GM12878 (cell line): ENCODE measurements around the gene DMXL1. TPM values are rescaled to one million over a fixed set of nuclear protein-coding genes. Genes with fewer than 3 reads are reported as not detected.

Experiments used
- ATAC-seq: fragments of 200-7000 bp; cut with Tn5 transposase; 3 replicates; pipeline ENCODE4 v1.9.1; 2020; ENCODE audit warnings: mild to moderate bottlenecking, moderate library complexity
- BruUV-seq: library from RNA; stranded (reverse); fragments of 400-500 nt; replicated peaks from 2 replicates; lab custom pipeline; 2021; lab: Mats Ljungman, UMichigan
- CTCF ChIA-PET: fragments of 300-600 bp; sonication (Branson Sonifier 250); formaldehyde crosslinking; extraction: SDS; loops from one replicate; lab custom pipeline; 2021; ENCODE audit warnings: inconsistent platforms; lab: Yijun Ruan, JAX
- POLR2A ChIA-PET: fragments of 350-600 bp; formaldehyde crosslinking; extraction: SDS; loops from one replicate; lab custom pipeline; 2021; ENCODE audit warnings: inconsistent platforms; lab: Charles Lee
- RAD21 ChIA-PET: fragments of 300-600 bp; sonication (Branson Sonifier 250); formaldehyde crosslinking; loops from one replicate; lab custom pipeline; 2023; ENCODE audit warnings: antibody characterized with exemption; ENCODE audit not compliant: unreplicated experiment; lab: Charles Lee
- SMC1A ChIA-PET: fragments of 300-600 bp; sonication (Branson Sonifier 250); formaldehyde crosslinking; loops from one replicate; lab custom pipeline; 2023; ENCODE audit not compliant: unreplicated experiment, uncharacterized antibody; lab: Charles Lee
- DNase-seq: peaks from one replicate; pipeline ENCODE4 v3.0.0-alpha.2; 2011; ENCODE audit warnings: low read depth, low spot score
- FAIRE-seq: peaks from 3 replicates; lab custom pipeline; 2011; peaks lifted over from hg19 to GRCh38; lab: Jason Lieb, UNC
- H2AFZ ChIP-seq: 2 replicates; pipeline ENCODE4 v1.6.0; 2011; ENCODE audit warnings: low read depth, low read length, control low read depth; ENCODE audit not compliant: control insufficient read depth
- H3K27ac ChIP-seq: 2 replicates; pipeline ENCODE4 v1.5.1; 2011; ENCODE audit warnings: control low read depth; ENCODE audit not compliant: control insufficient read depth, insufficient read depth
- H3K27me3 ChIP-seq, 2 experiments: replicated peaks in 1 of 2; 2 replicates each; pipeline versions ENCODE4 v1.6.0 to v1.6.1; 2011; ENCODE audit warnings: low read length in 1 of 2; ENCODE audit not compliant: control insufficient read depth in 2 of 2, insufficient read depth in 2 of 2
- H3K36me3 ChIP-seq, 2 experiments: 2 replicates each; pipeline ENCODE4 v1.5.1; 2011; ENCODE audit warnings: low read length in 1 of 2; ENCODE audit not compliant: control insufficient read depth in 2 of 2, insufficient read depth in 2 of 2
- H3K4me1 ChIP-seq: 2 replicates; pipeline ENCODE4 v1.6.1; 2011; ENCODE audit warnings: mild to moderate bottlenecking, low read length, moderate library complexity, mixed read lengths; ENCODE audit not compliant: control insufficient read depth, insufficient read depth
- H3K4me2 ChIP-seq: 2 replicates; pipeline ENCODE4 v1.6.0; 2011; ENCODE audit warnings: control low read depth; ENCODE audit not compliant: control insufficient read depth, insufficient read depth
- H3K4me3 ChIP-seq: fragments of 200-600 bp; sonication (generic); 2 replicates; pipeline ENCODE4 v1.5.1; 2016
- H3K79me2 ChIP-seq: 2 replicates; pipeline ENCODE4 v1.6.0; 2011; ENCODE audit warnings: low read length; ENCODE audit not compliant: control insufficient read depth, insufficient read depth
- H3K9ac ChIP-seq: 2 replicates; pipeline ENCODE4 v1.8.0; 2011; ENCODE audit warnings: low read length, control low read depth, mixed read lengths; ENCODE audit not compliant: control insufficient read depth, insufficient read depth
- H3K9me3 ChIP-seq: replicated peaks from 3 replicates; pipeline ENCODE4 v1.5.1; 2011; ENCODE audit warnings: mild to moderate bottlenecking, low read length; ENCODE audit not compliant: control insufficient read depth, insufficient read depth
- H4K20me1 ChIP-seq: 2 replicates; pipeline ENCODE4 v1.6.0; 2011; ENCODE audit not compliant: control insufficient read depth, insufficient read depth
- ATF2 ChIP-seq: IDR thresholded peaks from 2 replicates; pipeline ENCODE4 v1.6.1; 2012; ENCODE audit warnings: low read length, inconsistent platforms
- CREB1 ChIP-seq: IDR thresholded peaks from 2 replicates; pipeline ENCODE4 v1.6.1; 2012; ENCODE audit warnings: low read depth, mild to moderate bottlenecking, inconsistent platforms
- CUX1 ChIP-seq: IDR thresholded peaks from 2 replicates; pipeline ENCODE4 v1.6.1; 2012; ENCODE audit warnings: improper control_type of control experiment, low read depth, low read length; ENCODE audit not compliant: insufficient replicate concordance
- HSF1 ChIP-seq: fragments of 150-350 bp; IDR thresholded peaks from 2 replicates; pipeline ENCODE4 v1.6.1; 2014; ENCODE audit warnings: mild to moderate bottlenecking, low read depth, low read length
- NFIC ChIP-seq: IDR thresholded peaks from 2 replicates; pipeline ENCODE4 v1.6.1; 2012; ENCODE audit warnings: low read depth, mild to moderate bottlenecking, inconsistent platforms, low read length, moderate library complexity
- PKNOX1 ChIP-seq: fragments of 450-650 bp; IDR thresholded peaks from 2 replicates; pipeline ENCODE4 v1.6.1; 2016; ENCODE audit warnings: mild to moderate bottlenecking
- SMAD1 ChIP-seq: fragments of 450-650 bp; IDR thresholded peaks from 2 replicates; pipeline ENCODE4 v1.6.1; 2018; ENCODE audit warnings: mild to moderate bottlenecking, low read depth; ENCODE audit not compliant: partially characterized antibody
- TCF3 ChIP-seq: IDR thresholded peaks from 2 replicates; pipeline ENCODE4 v1.6.1; 2012; ENCODE audit warnings: low read depth, mild to moderate bottlenecking, low read length, borderline replicate concordance; ENCODE audit not compliant: insufficient read depth
- TCF7 ChIP-seq: IDR thresholded peaks from 2 replicates; pipeline ENCODE4 v1.6.1; 2014; ENCODE audit warnings: antibody characterized with exemption, borderline replicate concordance
- ZSCAN29 ChIP-seq: fragments of 450-650 bp; IDR thresholded peaks from 2 replicates; pipeline ENCODE4 v1.6.1; 2017; ENCODE audit warnings: mild to moderate bottlenecking, moderate library complexity
- WGBS: methylation state at CpG from one replicate; pipeline ENCODE4 v1.1.6; 2016; ENCODE audit warnings: low lambda C conversion rate; ENCODE audit not compliant: insufficient replicate concordance, insufficient coverage; ENCODE audit errors: missing lambda C conversion rate; 5-methylcytosine and 5-hydroxymethylcytosine counted together
- in situ Hi-C: fragments of 300-500 bp; cut with MboI; formaldehyde crosslinking; loops from 9 replicates; pipeline ENCODE4 v1.14.3; 2018; ENCODE audit warnings: mixed read lengths
- intact Hi-C: fragments of 100-400 bp; cut with micrococcal nuclease; formaldehyde crosslinking; loops from one replicate; pipeline ENCODE4 v1.14.2; 2022; ENCODE audit not compliant: unreplicated experiment
- polyA plus RNA-seq, 11 experiments: library from polyadenylated mRNA; depleted of rRNA in 4 of 11; unstranded in 6 of 11; stranded (reverse) in 5 of 11; fragments of >200 nt; fragmentation: Nextera tagmentation in 4 of 11; fragmentation: Illumina TruSeq in 1 of 11; extraction: Ambion mirVana in 4 of 11; extraction: Trizol in 1 of 11; gene quantifications; 1 replicate in 1 of 11; 2 replicates in 10 of 11; pipeline versions ENCODE4 v1.2.1 to v1.2.3, GENCODE V29; 2011 to 2016; ENCODE audit warnings: inconsistent platforms in 2 of 11, missing spikeins in 2 of 11, low read depth in 1 of 11
- total RNA-seq, 4 experiments: library from RNA; depleted of rRNA in 3 of 4; stranded (reverse); fragments of >200 nt in 3 of 4; fragmentation: Illumina TruSeq in 1 of 4; extraction: Trizol in 1 of 4; gene quantifications; 2 replicates each; pipeline versions ENCODE4 v1.2.1 to v1.2.3, GENCODE V29; 2013 to 2021

The DMXL1 gene
- total and polyA plus RNA-seq, 10 of the 15 experiments (the other 5 are each of a cell fraction or from before 2014, with no cell fraction given), result 9.1 to 67.7 (median 34.1) TPM

GRCh38 chr5:119284031-119284430, 213.1 kb downstream of the DMXL1 start (continued):
- no peak for TF ChIP-seq CUX1
- no peak for TF ChIP-seq TCF3
- TF ChIP-seq, all 136 proteins: peak for 0

- Histone ChIP-seq H3K79me2 (peaks cover 93% of the 10 kb centered on the region), H3K4me2 (no peak overlapping the region), H2AFZ (no peak overlapping the region), H3K4me1 (peaks cover 44% of the 10 kb centered on the region), H3K9me3 (no peaks in the 10 kb centered on the region), H3K4me3 (no peak overlapping the region), H3K27me3 (no peaks in the 10 kb centered on the region), H3K27ac (no peak overlapping the region), H3K9ac (no peak overlapping the region), H4K20me1 (no peaks in the 10 kb centered on the region), H3K36me3 (no peaks in the 10 kb centered on the region; a peak in 2 of 4 replicates)
- ChIA-PET RAD21 (interaction anchor here (1.0 to 2.1 kb wide), 3 partner anchors 12 to 55 kb away, joined by 3 to 5 read pairs (median 5); no protein-coding TSS in a partner anchor), POLR2A (interaction anchor here (1.3 to 1.5 kb wide), 2 partner anchors 12 to 251 kb away, joined by 3 to 6 read pairs; no protein-coding TSS in a partner anchor), CTCF (interaction anchor here (0.8 to 2.5 kb wide), 2 partner anchors 12 to 127 kb away, joined by 4 to 11 read pairs; no protein-coding TSS in a partner anchor), SMC1A (interaction anchor here (0.7 to 10.6 kb wide), 5 partner anchors 11 to 254 kb away, joined by 3 to 181 read pairs (median 3); no protein-coding TSS in a partner anchor)
- intact Hi-C loops (no loop called here), in situ Hi-C loops (loop anchor here (25.0 kb wide), 1 partner anchor 1177 kb away; the partner anchor contains the start of gene PRR16)
- FAIRE-seq, result no peak
- BruUV-seq, result no TSS peak
- no peak for ATAC-seq
- DNase-seq, result no peak
- WGBS, result 84% methylated on average over 5 of the region's 5 CpGs
- TF ChIP-seq NFIC (no peak), ZSCAN29 (no peak), CREB1 (no peak), ATF2 (no peak), TCF7 (no peak), PKNOX1 (no peak), HSF1 (no peak), SMAD1 (no peak)
Measured at GRCh38 chr5:119285070-119285916, 214.4 kb downstream of the DMXL1 start.
